NCI-H1092 (cell line): ENCODE results near the gene BICRAL.
A peak's percentile ranks its signal among the peaks of the same experiment; 100 is the strongest.
"Not testable (repeated sequence)": the region's sequence is repeated elsewhere in the genome, so short reads cannot be mapped to it uniquely, and the experiment has no call there.

Experiments used
- DNase-seq: peaks from one replicate; lab custom pipeline; 2025; lab: John Stamatoyannopoulos, UW

Gene BICRAL

DNA sequence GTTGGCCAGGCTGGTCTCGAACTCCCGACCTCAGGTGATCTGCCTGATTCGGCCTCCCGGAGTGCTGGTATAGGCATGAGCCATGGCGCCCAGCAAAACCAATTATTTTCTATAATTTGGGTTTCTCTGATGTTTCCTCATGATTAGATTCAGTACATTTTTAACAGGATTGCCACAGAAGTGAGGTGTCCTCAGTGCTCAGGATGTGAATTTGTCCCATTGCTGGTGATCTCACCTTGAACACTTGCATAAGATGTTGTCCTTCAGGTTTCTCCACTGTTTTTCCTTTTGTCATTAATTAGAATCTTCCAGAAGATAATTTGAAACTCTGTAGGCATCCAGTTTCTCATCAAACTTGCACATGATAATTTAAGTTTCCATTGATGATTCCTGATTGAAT, 52.2 kb downstream of the BICRAL start:
- no peak for DNase-seq

DNA sequence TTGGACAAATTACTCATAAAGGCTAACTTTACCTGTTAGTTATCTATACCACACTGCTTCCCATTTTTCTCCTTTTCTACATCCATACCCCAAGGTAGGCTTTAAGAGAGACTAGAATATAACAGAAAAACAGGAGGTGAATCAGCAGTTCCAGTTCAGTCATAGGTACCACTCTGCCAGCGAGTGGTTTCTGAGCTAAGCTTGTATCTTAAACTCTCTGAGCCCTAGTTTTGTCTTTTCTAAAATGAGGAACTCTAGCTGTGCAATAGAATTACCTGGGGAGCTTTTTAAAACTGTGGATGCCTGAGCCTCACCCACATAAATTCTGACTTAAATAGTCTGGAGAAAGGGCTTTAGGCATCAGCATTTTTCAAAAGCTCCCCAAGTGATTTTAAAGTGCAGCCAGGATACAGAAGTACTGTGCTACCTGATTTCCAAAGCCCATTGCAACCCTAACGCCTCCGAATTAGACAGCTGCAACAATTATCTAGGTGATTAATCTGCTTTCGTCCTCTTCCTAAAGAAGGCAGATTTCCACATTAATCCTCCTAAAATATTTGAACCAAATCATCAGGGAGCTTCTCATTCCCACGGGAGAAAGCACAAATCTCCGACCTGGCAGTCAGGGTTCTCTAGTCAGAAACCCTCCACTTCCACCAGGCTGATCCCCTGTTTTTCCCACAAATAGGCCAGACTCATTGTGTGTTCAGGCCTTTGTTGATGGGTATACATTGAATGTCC, 60.2 kb downstream of the BICRAL start:
- DNase-seq: no peak

DNA sequence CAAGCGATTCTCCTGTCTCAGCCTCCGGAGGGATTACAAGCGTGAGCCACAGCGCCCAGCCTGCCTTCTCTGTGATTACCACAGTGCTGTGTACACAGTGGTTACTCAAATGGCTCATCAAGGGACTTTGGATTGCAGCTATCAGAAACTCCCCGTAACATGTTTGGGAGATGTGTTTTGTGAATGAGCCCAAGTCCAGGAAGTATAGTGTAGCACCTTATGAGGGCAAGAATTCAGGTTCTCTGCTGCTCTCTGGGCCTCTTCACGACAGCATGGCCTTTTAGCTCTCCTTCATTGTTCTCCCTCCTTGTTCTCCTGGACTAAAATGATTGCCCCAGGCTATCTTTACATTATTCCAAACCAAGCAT, 63.5 kb downstream of the BICRAL start:
- DNase-seq: no peak

DNA sequence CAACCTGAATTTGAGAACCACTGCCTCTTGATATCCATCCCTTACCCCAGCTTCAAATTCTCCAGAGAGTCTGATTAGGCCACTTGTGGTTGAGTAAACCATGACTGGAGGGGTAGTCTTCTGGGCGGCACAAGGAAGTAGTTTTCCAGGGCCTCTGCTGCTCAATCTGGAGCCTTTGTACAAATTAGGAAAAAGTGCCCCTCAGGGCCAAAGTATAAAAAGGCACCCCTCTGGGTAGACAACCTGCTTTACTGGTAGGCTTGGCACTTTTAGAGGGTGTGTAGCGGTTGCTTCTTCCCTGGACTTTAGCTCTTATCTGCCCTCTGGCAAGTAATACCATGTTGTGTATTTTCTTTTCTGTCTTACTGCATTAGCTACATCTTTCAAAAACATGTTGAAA, 64.7 kb downstream of the BICRAL start:
- no peak for DNase-seq

DNA sequence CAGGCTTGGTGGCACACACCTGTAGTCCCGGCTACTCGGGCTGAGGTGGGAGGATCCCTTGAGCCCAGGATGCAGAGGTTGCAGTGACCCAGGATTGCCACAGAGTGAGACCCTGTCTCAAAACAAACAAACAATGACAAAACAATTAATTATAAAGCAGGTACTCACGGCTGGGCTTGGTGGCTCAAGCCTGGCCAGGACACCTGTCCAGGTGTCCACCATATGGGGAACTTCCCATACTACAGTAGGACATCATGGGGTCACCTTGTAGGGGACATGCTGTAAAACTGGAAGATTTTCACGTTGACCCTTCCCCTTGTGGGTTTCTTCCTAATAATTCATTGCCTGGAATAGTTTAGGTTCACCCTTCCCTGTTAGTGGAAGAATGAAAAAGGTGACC, 66.8 kb downstream of the BICRAL start:
- no peak for DNase-seq

DNA sequence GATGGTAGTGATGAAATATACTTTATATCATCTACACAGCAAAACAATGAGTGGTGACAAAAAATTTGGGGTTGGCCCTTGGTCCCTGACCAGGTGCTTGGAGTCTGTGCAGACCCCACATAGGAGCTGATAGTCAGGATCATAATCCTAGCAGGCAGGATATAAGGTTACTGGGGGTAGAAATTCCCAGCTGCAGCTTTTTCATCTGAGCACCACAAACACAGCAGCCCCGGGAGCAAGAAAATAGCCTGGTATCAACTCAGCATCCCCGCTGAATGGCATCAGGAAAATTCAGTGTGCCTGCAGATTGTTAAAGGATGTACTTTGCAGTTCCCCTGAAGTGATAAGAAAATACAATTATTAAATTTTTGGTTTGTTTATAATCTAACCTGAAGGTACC, 69.7 kb downstream of the BICRAL start:
- DNase-seq: no peak

DNA sequence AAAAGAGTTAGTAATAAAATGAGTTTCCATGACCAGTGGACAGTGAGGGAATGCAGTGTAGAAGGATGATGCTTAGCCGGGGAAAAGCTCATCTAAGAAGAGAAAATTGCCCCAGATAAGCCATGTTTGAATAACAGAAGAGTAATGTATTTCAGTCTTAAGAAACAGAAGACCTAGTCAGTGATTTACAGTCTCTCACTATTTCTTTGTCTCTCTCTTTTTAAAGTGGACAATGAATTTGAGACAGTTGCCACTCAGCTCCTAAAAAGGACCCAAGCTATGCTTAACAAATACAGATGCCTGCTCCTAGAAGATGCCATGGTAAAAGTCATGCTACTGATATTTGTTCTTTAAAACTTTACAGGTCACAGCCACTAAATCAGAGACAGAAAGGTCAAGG, 78.2 kb downstream of the BICRAL start:
- no peak for DNase-seq

DNA sequence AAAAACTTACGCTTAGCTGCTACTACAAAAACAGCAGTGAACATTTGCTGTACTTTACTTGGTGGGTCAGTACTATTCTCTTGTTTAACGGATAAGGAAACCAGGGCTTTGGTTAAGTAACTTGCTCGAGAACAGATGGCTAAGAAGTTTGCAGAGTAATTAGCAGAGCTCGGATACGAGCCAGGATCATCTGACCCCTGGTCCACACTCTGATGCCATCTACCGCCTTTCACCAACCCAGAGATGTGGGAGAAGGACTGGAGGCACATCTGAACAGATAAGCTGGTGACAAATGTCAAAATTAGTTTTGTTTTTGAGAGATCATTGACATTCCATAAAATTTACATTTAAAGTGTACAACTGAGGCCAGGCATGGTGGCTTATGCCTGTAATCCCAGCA, 78.6 kb downstream of the BICRAL start:
- DNase-seq: no peak

DNA sequence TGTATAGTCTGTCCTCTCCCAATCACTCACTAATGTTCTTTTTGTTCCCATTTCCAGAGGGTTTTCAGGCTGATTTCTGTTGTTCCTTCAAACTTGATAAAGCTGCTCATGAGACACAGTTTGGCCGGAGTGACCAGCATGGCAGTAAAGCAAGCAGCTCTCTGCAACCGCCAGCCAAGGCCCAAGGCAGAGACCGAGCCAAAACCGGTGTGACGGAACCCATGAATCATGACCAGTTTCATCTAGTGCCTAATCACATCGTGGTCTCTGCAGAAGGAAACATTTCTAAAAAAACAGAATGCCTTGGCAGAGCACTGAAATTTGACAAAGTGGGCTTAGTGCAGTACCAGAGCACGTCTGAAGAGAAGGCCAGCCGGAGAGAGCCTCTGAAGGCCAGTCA, 82.8 kb downstream of the BICRAL start:
- DNase-seq: no peak

DNA sequence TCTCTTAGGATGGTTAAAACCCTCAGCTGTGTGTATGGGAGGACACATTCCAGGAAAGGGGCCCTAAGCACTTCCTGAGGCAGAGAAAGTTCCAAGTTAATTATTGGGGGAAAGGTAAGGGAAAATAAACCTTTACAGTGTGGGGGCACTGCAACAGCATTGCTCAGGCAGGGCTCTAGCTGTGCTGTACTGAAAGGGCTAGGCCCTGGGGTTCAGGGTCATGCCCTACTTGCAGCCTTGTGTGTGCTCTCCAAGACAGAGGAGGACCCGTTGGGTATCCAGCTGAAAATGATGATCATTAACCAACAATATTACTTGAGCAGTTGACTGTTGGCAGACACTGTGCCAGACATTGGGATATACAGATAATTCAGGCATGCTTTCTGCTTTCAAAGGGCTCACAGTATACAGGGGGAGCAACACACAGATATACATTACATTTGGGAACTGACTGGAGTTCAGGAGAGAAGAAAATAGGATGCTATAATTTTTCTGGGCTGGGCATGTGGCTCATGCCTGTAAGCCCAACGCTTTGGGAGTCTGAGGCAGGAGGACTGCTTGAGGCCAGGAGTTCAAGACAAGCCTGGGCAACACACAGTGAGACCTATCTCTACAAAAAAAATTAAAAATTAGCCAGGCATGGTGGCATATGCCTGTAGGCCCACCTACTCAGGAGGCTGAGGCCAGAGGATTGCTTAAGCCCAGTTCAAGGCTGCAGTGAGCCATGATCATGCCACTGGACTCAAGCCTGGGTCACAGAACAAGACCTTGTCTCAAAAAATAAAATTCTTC, 88.5 kb downstream of the BICRAL start:
- DNase-seq: no peak

DNA sequence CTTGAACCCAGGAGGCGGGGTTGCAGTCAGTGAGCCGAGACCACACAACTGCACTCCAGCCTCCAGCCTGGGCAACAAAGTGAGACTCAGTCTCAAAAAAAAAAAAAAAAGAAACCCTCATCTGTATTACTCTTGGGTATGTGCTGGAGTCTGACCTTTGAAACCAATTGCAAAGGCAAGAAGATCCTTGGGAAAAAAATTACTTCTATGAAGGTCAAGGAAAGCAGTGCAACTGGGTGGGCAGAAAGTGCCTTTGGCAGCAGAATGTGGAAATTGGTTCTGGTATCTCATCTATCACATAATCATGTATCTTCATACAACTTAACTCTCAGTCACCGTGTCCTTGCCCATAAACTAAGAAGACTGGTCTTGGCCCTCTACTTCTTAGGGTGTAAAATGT, 89.9 kb downstream of the BICRAL start:
- DNase-seq: no peak

DNA sequence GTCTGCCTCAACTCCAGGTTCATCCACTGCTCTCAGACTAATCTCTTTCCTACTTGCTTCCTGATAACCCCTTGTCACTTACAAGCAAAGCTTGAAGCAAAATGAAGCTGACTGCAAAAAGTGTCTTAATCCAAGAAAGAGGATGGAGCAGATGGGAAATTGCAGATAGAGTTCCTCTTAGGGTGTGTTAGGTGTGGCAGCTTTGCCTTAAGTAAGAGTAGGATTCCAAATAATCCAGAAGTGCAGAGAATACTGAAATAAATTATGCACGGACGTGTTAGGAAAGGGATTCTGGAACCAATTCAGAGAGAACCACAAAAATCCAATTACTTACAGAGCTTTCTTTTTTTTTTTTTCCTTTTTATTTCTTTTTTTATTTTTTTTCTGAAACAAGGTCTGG, 91.5 kb downstream of the BICRAL start:
- no peak for DNase-seq

DNA sequence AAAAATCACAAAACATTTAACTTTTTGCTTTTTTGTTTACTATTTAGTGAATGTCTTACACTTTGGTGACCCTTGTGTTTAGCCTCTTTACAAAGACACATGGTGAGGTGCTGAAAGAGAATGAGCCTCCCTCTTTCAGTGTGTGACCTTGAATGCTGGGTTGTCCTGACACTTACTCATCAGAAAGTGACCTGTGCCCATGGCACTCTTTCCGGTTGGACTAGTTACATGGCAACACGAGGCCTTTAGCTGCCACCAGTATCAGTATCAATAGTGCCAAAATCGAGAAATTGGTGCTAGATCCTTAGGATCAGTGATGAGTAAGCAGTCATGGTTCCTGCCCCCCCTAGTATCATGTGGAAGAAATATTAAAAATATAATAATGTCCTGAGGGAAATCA, 95.8 kb downstream of the BICRAL start:
- DNase-seq: no peak

DNA sequence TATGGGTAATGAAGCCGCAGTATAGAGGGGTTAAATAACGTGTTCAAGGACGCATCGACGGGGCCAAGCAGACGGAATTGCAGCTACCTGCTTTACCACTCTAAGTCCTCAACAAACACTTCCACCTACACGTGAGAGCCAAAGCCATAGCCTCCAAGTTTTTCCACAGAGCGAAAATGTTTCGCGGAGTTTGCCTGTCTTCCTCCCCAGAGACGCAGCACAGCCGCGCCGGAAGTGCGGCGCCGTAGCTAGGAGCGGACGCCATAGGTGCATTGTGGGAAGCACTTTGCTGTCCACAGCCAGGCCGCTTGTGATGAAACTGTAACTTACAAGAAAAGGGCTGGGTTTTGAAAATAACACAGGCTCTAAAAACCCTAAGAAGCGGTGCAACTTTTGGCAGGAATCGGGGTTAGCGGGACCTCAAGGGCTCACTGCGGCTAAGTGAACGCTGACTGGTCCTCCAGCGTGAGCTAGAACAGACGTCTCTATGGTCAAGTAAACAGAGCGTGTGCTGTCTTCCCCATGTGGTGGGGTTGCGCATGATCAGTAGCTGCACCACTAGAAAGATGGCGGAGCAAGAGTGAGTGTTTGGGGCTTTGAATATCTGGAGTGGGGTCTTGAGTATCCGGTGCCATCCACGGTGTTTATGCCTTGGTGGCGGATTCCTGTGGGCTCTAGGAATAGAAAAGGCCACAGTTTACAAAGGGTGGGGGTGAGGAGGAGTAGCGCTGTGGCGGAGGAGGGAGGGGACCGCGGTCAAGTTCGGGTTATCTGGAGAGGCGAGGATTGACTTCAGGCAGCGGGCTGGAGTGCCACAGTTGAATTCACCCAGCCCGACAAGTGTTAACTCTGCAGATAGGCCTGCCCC, 97.8 kb downstream of the BICRAL start, which contains the start of gene RPL7L1:
TSS of gene RPL7L1 (plus strand) at position 245 of the 868 bp plus-strand sequence. CDS start at position 540, 295 bp downstream.
- DNase-seq: peak; percentile 81

DNA sequence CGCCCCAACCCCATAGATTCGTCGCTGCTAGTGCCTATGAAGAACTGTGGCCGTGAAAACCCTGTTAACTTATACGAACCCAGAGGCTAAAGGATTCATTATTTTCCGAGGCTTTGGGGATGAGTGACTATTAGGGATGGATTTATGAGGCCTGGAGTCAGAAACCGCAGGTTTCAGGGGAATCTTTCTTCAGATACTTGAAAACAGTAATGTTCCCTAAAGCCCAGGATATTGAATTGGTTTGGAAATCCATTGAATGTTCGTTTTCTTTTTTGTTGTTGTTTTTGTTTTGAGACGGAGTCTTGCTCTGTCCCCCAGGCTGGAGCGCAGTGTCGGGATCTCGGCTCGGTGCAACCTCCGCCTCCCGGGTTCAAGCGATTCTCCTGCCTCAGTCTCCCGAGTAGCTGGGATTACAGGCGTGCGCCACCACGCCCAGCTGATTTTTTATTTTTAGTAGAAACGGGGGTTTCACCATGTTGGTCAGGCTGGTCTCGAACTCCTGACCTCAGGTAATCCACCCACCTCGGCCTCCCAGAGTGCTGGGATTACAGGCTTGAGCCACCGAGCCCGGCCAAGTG, 98.5 kb downstream of the BICRAL start:
- DNase-seq: not testable (repeated sequence)

DNA sequence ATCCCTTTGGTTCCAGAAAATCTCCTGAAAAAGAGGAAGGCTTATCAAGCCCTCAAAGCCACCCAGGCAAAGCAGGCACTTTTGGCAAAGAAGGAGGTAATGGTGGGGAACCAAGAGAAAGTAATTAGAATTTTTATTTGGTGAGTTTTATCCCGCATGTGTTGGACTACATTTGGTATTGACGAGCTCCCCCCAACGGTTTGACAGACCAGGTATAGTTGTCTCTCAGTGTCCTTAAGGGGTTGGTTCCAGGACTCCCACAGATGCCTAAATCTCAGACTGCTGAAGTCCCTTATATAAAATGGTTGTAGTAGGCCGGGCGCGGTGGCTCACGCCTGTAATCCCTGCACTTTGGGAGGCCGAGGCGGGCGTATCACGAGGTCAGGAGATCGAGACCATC, 99.0 kb downstream of the BICRAL start:
- not testable (repeated sequence) for DNase-seq

DNA sequence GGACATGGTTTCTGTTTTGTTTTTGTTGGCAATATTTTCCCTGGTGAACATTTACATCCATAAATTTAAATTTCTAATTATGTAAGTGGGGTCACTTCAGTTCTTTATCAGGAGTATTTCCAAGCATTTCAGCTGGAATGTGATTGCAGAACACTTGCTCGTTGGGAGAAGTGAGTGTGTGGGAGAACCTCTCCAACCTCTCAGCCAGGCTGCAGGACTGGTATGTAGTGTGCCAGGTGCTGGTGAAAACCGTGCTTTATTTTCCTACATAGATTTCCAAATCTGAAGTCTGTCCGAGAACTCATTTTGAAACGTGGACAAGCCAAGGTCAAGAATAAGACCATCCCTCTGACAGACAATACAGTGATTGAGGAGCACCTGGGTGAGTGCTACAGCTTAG, 103.8 kb downstream of the BICRAL start:
- no peak for DNase-seq

DNA sequence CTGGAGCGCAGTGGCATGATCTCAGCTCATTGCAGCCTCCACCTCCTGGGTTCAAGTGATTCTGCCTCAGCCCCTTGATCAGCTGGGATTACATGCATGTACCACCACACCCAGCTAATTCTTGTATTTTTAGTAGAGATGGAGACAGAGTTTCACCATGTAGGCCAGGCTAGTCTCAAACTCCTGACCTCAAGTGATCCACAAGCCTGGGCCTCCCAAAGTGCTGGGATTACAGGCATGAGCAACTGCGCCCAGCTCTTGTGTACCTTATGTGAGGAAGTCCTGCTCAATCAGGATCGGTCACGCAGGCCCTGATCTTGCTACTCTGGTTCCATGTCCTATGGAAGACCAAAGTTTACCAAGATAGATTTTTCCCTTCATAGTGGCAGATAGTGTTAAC, 106.3 kb downstream of the BICRAL start:
- DNase-seq: not testable (repeated sequence)

DNA sequence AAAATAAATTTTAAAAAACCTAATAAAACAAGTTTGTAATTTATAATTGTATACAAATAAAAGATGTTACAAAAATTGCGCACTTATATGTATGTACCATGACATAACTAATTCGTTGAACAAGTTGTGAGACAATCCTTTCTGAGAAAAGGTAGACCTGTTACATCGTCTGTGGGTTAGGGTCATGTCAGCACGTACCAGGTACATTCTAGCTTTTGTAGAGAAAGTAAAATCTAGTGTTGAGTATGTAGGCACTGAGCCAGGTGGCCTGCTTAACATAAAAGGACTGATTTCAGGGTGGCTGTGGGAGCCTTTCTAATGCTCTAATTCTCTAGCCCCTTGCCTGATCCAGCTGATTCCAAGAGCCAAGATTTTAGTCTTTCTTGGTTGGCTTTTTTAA, 108.0 kb downstream of the BICRAL start:
- DNase-seq: no peak

DNA sequence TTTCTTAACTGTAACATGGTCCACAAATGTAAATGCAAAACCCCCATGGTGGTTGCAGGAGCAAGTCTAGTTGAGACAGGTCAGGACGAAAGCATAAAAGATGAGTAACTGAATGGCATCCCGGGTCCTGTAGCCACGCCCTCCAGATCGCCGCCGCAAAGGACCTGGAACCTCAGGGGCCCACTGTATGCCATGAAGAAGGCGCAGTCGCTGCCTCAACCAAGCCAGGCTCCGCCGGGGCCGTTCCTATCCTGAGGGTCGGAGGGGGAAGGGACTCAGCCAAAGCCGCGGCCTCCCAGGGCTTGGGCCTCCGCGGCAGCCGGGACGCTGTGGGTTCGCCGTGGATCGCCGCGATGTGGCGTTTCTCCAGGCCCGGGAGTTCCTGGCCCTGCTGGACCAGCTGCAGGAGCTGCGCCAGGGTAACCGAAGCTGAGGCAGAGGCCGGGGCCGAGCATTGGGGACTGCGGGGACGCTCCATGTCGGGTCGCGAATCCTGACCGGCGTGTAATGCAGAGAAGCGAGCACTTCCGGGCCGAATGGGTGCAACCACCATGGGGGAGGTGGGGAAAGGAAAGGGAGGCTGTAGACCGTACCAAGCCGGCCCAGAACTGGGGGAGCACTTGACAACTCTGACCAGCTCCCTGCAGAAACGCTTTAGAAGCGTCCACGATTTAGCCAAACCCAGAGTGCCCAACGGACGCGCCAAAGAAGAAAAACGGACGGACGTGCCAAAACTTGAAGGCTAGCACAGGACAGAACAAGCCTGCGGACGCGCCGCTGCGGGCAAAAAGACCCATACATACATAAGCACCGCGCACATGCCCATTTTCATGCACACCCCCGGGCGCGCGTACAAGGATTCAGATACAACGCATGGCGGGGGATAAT, 108.7 kb downstream of the BICRAL start:
- peak; percentile 93 for DNase-seq

DNA sequence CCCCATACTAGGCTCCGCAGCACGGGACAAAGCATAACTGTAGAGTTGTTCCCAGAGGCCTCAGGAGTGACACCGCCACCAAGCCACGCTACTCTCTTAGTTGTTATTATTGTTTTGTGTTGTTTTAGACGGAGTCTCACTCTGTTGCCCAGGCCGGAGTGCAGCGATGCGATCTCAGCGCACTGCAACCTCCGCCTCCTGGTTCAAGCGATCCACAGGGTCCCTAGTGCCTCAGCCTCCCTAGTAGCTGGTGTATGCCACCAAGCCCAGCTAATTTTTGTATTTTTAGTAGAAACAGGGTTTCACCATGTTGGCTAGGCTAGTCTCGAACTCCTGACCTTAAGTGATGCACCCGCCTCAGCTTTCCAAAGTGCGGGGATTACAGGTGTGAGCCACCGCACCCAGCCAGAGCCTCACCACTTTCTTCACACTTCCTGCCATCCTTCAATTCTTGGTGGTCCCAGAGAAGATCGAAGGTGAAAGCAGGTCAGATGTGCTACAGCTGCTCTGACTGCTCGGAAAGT, 109.4 kb downstream of the BICRAL start:
- DNase-seq: no peak
